GM10248 (cell line): ENCODE data around the gene ZNF593OS.

ENCODE experiments used
- CTCF ChIA-PET: fragments of 300-600 bp; sonication (Branson Sonifier 250); formaldehyde crosslinking; extraction: SDS; loops from one replicate; lab custom pipeline; 2021; ENCODE audit warnings: antibody characterized with exemption; lab: Yijun Ruan, JAX
- POLR2A ChIA-PET: fragments of 350-650 bp; sonication (Branson Sonifier 250); formaldehyde crosslinking; extraction: SDS; loops from one replicate; lab custom pipeline; 2020; ENCODE audit warnings: antibody characterized with exemption; lab: Yijun Ruan, JAX
- DNase-seq: peaks from one replicate; pipeline ENCODE4 v3.0.0; 2012; ENCODE audit errors: extremely low spot score
- TF ChIP-seq, protein P1 (sequence below): IDR thresholded peaks from 2 replicates; pipeline ENCODE4 v1.5.1; 2012; ENCODE audit warnings: mild to moderate bottlenecking, low read depth; ENCODE audit errors: extremely low read depth, missing control alignments, control extremely low read depth

Gene ZNF593OS

DNA sequence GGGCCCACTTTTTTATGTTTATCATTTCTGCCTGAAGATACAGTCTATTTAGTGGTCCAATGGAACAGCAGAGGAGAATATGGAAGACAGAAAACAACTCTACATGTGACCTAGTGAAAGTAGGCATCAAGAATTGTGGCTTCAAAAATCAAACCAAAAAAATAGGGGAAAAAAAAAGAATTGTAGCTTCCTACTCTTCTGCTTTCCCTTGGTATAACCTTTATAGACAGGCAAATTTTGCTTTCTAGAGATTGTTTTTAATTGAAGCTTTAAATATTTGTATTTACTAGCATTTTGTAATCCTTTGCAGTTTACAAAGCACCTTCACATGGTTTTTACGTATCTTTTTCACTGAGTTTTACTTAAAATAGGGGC, 45.7 kb downstream of the ZNF593OS start:
- CTCF ChIA-PET = interaction anchor here (0.7 to 7.9 kb wide), 10 partner anchors 11 to 196 kb away, joined by 3 to 93 read pairs (median 4); partner anchors contain the start of genes C1orf232, CEP85, PDIK1L and ZNF593
- no peak for DNase-seq
- TF ChIP-seq, protein P1, sequence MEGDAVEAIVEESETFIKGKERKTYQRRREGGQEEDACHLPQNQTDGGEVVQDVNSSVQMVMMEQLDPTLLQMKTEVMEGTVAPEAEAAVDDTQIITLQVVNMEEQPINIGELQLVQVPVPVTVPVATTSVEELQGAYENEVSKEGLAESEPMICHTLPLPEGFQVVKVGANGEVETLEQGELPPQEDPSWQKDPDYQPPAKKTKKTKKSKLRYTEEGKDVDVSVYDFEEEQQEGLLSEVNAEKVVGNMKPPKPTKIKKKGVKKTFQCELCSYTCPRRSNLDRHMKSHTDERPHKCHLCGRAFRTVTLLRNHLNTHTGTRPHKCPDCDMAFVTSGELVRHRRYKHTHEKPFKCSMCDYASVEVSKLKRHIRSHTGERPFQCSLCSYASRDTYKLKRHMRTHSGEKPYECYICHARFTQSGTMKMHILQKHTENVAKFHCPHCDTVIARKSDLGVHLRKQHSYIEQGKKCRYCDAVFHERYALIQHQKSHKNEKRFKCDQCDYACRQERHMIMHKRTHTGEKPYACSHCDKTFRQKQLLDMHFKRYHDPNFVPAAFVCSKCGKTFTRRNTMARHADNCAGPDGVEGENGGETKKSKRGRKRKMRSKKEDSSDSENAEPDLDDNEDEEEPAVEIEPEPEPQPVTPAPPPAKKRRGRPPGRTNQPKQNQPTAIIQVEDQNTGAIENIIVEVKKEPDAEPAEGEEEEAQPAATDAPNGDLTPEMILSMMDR = no peak
- POLR2A ChIA-PET = interaction anchor here (1.0 kb wide), 1 partner anchor 18 kb away, joined by 3 read pairs; no protein-coding TSS in a partner anchor

DNA sequence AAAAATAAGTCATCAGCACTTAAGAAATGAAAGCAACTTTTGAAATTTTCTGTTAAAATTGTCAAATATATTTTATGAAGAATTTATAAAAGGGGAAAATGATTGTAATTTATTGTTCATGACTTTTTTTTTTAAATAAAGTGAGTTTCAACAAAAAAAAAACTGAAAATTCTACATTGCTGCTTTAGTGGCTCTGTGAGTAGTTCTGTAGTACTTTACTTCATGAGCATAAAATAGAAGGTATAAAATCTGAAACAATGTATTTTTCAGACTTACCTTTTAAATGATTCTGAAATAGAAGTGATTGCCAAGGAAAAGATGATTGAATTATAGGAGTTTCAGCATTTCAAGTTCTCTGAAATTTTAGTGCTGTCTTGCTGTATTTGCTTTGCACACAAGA, 46.2 kb downstream of the ZNF593OS start:
- DNase-seq = no peak
- ChIA-PET POLR2A (no interaction called here), CTCF (interaction anchor here (1.2 to 7.9 kb wide), 6 partner anchors 13 to 160 kb away, joined by 3 to 93 read pairs (median 5); partner anchors contain the start of genes CEP85 and PDIK1L)
- TF ChIP-seq, protein P1 = no peak

DNA sequence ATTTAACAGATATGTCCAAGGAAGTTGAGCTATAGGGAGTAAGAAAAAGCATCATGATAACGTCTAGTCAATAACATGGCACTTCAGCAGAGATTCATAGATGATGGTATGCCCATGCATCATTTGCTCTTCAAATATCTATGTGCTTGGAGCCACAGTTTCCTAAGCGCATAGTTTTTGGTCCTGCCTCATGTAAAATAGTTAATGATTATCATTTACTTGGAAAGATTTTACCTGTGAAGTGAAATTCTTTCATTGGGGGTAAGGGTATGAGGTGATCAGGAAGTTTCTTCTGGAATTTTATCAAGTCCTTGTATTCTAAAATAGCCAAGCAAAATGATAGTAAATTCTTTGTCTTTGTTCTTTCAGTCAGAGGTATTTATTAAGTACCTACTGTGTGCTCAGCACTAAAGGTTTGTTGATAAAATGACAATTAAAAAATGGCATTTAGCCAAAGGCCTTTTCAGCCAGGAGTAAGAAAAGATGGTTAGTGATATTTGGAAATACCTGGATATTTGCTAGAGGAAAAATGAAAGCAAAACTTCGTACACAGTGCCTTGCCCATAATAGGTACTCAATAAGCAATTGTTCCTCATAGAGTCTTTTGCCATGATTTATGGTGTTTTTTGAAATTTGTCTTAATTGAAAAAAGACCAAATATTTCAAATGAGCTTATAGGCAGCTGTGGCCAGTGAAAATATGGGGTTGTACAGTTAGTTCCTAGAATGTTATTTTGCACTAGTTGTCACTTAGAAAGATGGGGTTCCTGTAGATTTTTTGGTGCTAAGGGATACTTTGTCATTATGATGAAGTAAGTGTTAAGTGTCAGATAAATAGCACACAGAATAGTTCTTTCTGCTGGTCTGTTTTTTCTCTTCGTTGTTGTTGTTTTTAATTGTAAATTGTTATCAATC, 47.0 kb downstream of the ZNF593OS start:
- ChIA-PET CTCF (interaction anchor here (2.2 to 3.2 kb wide), 3 partner anchors 12 to 40 kb away, joined by 5 to 15 read pairs (median 10); no protein-coding TSS in a partner anchor), POLR2A (no interaction called here)
- TF ChIP-seq, protein P1 = no peak
- DNase-seq = no peak

DNA sequence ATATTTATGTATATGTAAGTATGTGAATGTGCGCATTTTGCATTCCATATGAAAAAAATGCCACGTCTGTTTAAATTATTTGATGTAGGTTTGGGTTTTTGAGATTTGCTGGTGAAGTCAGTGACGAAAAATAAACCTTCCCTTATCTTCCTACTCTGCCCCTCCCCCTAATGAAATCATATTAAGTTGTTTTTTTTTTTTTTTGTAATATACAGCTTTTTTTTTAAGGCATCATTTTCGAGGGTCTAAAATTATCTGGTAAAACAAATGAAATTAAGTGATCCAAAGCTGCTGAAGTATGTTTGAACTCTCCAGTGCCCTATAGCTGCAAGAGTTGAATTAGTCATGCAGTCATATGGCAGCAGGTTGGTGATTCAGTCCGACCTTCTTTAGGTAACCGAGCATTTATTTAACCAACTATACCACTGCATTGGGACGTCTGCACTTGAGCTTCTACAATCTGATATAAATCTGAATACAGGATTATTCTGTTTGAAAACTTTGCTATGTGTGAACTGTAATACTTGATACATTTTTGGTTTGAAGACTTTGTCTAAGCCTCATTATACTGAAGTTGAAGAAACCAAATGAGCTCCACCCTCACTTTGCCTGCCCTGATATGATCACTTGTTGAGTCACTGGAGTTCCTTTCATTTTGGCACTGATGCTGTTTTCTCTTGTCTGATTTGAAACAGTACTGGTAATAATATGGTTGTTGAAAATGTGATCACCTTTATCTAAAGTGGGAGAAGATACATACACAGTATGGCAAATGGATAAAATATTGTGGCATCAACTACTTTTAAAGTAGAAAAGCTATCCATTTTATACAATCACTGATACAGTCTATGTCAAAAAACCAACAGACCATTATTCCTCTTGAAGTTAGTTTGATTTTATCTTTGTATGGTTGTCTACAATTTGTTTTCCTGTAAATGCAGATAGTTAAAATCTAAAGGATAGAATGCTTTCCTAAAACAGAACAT, 48.4 kb downstream of the ZNF593OS start:
- POLR2A ChIA-PET = no interaction called here
- TF ChIP-seq, protein P1 = no peak
- DNase-seq = no peak
- CTCF ChIA-PET = interaction anchor here (0.8 to 3.2 kb wide), 8 partner anchors 11 to 198 kb away, joined by 3 to 15 read pairs (median 6); partner anchors contain the start of genes CEP85 and ZNF593

DNA sequence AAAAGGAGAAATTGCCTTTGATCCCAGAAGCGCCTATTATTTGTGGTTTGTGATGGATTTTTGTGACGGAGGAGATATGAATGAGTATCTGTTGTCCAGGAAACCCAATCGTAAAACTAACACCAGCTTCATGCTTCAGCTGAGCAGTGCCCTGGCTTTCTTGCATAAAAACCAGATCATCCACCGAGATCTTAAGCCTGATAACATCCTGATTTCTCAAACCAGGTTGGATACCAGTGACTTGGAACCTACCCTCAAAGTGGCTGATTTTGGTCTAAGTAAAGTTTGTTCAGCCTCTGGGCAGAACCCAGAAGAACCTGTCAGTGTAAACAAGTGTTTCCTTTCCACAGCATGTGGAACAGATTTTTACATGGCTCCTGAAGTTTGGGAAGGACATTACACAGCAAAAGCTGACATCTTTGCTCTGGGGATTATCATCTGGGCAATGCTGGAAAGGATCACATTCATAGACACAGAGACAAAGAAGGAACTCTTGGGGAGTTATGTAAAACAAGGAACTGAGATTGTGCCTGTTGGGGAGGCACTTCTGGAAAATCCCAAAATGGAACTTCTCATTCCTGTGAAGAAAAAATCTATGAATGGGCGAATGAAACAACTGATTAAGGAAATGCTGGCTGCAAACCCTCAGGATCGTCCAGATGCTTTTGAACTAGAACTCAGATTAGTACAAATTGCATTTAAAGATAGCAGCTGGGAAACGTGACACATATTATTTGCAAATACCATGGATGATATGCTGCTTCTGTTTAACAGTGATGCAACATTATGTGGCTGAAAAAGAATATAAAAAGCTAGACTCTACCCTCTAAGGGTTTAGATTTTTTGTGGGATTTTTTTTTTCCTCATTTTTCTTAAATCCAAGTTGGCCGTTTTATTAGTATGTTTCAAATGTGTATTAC, 49.5 kb downstream of the ZNF593OS start:
- CTCF ChIA-PET = interaction anchor here (0.8 to 3.2 kb wide), 8 partner anchors 9 to 199 kb away, joined by 3 to 15 read pairs (median 7); partner anchors contain the start of genes CEP85 and ZNF593
- DNase-seq = no peak
- TF ChIP-seq, protein P1 = no peak
- POLR2A ChIA-PET = no interaction called here
